Measurements from ENCODE around the gene RMC1.
"Not testable (repeated sequence)": the region's sequence is repeated elsewhere in the genome, so short reads cannot be mapped to it uniquely, and the experiment has no call there.

The RMC1 gene

DNA sequence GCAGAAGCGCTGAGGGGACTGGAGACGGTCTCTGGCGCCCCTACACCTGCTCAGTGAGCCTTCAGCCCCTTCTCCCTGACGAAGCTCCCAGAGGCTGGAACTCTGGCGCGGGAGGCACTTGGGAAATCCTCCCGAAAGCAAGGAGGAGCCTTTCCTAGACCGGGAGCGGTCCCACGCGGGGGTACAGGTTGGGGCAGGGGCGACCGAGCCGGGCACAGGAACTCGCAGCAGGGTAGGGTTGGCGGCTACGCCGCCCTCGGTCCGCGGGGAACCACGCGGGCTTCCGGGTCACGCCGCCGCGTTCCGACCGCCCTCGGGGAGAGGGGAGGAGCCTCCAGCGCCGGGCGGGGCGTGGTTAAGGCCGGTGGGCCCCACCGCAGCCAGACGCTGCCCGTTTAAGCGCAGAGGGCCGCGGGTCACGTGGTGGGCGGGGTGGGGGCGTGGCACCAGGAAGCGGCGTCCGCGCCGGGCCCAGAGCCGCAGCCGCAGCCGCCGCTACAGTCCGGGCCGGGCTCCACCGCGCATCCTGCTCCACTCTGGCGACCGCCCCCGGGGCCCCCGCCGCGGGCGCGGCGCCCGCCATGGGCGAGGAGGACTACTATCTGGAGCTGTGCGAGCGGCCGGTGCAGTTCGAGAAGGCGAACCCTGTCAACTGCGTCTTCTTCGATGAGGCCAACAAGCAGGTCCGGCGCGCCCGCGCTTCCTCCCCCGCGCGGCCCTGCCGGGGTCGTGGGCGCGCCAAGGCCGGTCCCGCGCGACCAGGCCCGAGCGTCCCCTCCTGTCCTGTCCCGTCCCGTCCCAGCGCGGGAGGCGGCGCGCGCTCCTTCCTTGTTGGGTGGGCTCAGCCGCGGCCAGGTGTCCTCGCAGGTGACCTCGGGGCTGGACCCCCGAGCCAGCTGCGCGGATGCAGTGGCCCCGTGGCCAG lies at the start of gene RMC1:
Gene RMC1, plus strand, starts transcription at position 474 of the 925 bp plus-strand sequence. Its CDS starts 108 bp downstream, at position 582.
- in situ Hi-C loops (cut with MboI; ENCODE audit: low sequenced_read_pairs), result no loop called here

DNA sequence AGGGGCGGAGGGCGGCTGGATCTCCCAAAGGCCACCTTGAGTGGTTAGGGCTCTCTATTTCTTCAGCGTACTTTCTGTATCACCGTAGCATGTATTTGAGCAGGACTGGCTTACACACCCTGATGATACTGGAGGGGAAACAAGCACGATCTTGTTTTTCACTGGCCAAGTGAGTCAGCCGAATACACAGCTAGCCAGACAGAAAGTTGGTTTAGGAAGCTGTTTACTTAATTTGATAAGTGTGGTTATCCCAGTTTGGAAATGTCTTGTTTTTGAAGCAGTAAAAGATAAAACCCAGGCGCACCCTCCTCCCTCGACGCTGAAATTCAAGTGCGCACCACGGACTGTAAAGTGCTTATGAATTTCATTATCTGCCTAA lies 49.6 kb upstream of the RMC1 start:
- in situ Hi-C loops (cut with MboI; ENCODE audit: low sequenced_read_pairs), result no loop called here

DNA sequence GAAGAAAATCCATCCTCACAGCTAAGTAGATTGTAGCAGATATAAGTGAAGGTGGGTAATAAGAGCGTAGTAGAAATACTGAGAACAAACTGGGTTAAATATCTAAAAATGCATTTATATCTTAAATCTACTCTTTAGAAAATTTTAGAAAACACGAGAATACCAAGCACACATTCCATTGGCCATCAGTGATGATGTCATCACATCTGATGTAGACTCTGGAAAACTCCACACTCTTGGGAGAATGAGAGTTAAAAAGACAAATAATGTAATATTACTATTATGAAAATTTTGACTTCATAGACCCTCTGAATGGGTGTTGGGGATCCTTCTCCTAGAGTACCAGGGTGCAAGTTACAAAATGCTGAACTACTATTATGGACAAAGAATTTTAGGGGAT lies 46.5 kb upstream of the RMC1 start:
- in situ Hi-C loops (cut with MboI; ENCODE audit: low sequenced_read_pairs), result no loop called here

DNA sequence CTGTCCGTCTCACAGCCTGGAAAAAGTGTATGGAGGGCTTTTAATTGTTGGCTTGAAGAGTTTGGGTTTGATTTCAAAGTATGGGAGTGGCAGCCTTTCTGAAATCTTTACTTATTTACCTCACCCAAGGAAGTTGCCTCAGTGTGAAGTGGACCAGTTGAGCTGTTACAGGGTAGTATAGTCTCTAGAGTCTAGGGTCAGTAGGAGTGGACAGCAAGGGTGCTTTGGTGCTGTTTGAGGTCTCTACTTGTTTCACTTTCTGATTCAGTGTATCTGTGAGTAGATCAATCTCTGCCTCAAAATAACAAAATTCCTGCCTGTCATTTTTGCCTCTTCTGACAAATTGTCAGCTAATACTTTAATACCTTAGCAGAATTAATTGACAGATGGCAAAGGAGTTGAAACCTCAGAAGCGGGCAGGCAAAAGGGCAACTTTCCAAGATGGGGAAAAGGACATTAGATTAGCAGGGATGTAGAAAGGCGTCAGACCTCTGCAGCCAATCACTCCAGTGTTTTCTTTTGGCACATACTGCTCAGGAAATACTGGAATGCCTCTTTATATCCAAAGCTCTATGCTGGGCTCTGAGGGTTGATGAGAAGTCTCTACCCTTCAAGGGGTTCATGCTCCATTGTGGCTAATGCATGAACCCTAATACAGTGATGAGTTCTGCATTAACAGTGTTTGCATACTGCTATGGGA lies 44.3 kb upstream of the RMC1 start:
- in situ Hi-C loops (cut with MboI; ENCODE audit: low sequenced_read_pairs), result no loop called here

DNA sequence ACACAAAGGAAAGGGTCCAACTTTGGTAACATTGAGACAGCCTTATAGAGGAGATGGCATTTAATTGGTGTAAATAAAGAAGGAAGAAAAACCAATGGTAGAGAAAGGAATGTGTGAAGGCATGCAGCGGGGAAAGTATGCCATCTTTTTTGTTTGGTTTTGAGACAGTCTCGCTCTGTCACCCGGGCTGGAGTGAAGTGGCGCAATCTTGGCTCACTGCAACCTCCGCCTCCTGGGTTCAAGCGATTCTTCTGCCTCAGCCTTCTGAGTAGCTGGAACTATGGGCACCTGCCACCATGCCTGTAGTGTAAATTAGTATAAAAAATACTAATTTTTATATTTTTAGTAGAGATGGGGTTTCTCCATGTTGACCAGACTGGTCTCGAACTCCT lies 43.8 kb upstream of the RMC1 start:
- in situ Hi-C loops (cut with MboI; ENCODE audit: low sequenced_read_pairs), result no loop called here

DNA sequence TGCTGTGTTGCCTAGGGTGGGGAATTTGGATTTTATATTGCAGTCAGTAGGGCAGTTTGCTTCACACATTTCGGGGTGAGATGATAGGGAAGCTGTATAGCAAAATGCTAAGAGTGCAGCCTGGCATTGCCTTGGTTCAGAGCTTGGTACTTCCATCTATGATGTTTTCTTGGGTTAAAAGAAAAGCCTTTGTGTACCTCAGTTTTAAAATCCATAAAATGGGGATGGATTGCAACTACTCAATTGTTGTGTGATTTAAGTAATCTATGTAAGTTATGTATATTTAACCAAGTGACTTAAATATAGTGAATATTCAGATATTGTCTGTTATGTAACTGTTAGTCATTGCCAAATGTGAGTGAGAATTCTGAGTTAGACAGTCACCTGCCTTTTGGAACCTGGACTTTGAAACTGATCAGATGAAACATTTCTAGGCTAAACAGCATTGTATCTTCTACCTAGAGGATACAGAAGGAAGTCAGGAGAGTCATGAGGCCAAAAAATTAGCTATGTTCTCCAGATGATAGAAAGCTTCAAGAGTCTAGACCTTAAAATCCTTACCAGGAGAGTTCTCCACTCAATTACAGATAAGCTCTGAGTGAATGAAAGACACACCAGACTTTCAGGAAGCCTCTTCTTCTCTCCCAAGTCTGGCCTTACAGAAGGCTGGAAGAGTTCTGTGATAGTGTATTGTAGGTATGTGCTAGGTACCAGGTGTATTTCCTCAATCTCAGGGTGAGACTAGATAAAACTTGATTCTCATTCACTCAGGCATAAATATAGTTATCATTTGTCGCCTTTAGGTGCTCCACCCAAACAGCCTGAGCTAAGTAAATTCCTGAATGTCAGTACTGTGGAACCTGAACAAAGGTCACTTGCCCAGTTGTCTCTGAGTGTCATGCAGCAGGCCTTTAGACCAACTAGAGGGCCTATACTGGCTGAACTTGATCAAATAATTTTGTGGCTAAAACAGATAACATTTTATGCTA lies 42.7 kb upstream of the RMC1 start:
- in situ Hi-C loops (cut with MboI; ENCODE audit: low sequenced_read_pairs), result no loop called here

DNA sequence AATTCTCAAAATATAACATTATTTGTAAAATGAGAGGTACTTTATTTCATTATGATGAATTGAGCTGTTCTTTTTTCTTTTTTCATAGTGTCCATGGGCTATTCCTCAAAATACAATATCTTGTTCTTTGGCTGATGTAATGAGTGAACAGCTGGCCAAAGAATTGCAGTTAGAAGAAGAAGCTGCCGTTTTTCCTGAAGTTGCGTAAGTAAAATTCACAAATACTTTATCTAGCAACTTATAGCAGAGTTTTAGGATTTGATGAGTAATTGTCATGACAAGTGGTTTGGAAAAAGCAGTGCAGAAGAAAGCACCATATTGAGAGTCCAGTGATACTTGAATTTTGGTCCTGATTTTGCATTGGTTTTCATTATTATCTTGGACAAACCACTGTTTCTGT lies 40.4 kb upstream of the RMC1 start:
- in situ Hi-C loops (cut with MboI; ENCODE audit: low sequenced_read_pairs), result no loop called here

DNA sequence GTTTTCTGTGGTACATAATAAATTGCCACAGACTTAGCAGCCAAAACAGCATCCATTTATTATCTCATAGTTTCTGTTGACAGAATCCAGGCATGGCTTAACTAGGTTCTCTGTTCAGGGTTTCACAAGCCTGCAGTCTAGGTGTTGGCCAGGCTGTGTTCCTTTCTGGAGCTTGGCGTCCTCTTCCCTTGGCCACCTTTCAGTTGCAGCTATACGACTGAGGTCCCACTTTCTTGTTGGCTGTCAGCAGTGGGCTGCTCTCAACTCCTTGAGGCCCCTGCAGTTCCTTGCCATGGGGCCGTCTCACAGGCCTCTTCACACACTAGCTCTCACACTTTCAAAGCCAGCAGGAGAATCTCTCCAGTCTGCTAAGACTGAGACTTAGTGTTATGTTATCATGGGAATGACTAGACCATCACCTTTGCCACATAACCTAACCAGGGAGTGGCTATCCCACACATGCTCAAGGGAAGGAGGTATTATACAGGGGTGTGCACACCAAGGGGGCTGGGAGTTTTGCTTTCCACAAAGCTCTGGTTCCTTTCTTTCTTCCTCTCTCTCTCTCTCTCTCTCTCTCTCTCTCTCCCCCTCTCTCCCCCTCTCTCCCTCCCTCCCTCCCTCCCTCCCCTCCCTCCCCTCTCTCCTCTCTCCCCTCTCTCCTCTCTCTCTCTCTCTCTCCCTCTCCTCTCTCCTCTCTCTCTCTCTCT lies 34.4 kb upstream of the RMC1 start:
- in situ Hi-C loops (cut with MboI; ENCODE audit: low sequenced_read_pairs), result no loop called here

DNA sequence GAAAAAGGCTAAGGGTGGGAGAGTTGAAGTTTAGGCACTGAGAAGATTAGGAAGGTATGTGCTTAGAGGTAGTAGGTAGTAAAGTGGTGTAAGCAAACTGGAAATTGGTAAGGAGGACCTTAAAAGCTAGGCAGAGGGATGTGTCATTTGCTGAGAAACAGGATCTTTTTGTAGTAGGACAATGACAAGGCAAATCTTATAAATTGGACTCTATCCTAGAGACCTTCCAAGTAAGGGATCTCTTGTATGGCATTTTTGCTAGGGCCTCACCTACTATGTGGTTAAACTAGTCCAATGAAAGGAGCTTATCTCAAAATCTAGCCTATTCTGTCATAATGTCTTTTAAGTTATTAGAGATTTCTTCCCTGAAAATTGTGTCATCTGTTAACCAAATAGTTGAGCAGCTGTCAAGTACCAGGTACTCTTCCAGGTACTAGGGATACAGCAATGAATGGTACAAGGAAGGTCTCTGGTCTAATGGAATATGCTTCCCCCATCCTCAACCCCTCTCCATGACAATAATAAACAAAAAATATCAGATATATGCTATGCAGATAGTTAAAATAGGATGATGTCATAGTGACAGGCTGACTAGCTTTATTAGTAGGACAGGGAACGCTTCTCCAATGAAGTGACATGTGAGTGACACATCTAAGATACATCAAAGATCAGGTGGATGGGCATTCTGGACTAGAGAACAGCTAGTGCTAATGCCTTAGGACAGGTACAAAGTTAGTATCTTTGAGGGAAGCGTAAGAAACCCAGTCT lies 32.5 kb upstream of the RMC1 start:
- in situ Hi-C loops (cut with MboI; ENCODE audit: low sequenced_read_pairs), result no loop called here

DNA sequence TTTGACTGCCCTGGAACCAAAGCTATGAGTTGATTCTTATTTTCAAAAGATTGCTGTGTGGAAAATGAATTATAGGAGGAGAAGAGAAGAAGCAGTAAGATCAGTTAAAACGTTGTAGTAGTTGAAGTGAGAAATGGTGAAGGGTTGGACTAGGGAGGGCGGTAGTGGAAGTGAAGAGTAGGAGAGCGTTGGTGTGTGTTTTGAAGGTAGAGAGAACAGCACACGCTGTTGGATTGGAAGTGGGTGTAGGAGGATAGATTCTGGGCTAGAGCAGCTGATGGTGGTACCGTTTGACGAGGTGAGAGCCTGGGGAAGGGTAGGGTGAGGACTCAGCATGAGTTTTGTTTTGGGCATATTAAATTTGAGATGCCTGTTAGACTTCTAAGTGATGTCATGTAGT lies 31.8 kb upstream of the RMC1 start:
- in situ Hi-C loops (cut with MboI; ENCODE audit: low sequenced_read_pairs), result no loop called here

DNA sequence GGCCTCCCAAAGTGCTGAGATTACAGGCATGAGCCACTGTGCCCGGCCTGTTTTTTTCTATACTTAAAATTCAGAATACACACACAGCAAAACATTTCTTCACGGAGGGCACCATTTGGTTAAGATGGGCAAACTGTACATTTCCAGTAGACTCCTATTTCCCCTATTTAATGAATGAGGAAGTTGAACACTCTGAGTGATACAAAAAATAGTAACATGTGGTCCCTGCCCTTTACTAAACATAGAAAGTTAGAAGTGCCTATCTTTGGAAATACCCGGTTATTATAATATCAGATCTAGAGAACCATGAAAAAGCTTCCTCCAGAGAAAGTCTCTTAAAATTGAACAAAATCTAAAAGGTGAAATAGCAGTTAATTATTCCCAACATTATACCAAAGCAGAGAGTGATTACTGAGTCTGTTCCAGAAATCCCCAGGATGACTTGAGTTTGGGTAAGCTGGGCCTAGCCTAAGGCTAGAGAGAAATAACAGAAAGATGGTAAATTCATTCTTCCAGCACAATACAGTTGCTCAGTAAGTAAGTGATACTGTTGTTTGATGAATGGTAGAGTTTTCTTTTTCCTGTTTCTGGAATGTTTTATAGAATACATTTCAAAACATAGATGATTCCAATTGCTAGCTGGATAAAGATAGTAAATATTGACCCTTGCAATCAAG lies 23.3 kb upstream of the RMC1 start:
- in situ Hi-C loops (cut with MboI; ENCODE audit: low sequenced_read_pairs), result no loop called here

DNA sequence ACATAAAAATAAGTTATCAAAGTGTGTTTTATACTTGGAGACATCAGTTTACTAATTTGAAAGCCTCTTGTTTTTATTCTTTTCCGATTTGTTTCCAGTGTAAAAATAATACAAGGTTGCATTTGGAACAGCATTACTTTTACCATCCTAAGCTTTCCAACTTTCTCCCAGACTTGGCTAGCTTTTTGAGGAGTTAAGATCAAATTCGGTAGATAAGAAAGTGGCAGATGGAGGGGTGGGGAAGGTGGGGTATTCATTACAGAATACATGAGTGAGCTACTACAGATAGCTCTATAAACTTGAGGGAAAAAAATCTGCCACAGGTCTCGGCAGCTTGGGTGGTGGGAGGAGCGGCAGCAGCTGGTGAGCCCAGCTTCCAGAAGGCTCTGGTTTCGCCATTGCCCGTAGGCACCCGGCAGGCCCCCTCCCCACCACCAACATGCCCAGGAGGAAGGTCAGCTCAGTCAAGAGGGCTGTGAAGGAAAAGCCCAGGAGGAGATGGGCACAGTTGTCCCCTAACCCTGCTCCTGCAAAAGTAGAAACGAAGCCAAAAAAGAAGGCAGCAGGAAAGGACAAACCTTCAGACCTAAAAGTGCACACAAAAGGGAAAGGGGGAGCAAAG lies 18.6 kb upstream of the RMC1 start:
- in situ Hi-C loops (cut with MboI; ENCODE audit: low sequenced_read_pairs), result no loop called here

DNA sequence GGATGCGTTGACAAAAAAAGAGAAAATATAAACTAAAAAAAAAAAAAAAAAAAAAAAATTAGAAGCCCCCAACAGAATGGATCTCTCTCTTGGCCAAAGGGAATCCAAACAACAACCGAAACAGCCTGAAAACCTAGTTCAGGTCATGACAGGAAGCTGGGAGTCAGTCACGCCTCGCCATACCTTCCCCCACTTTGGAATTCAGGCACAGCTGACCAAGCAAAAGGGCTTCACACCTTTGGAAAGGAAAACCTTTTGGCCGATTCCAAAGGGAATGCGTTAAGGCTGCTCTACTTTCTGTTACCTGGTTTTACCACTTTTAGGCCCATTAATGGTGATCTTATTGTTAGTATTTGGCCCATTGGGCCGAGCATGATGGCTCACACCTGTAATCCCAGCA lies 17.9 kb upstream of the RMC1 start:
- in situ Hi-C loops (cut with MboI; ENCODE audit: low sequenced_read_pairs), result no loop called here

DNA sequence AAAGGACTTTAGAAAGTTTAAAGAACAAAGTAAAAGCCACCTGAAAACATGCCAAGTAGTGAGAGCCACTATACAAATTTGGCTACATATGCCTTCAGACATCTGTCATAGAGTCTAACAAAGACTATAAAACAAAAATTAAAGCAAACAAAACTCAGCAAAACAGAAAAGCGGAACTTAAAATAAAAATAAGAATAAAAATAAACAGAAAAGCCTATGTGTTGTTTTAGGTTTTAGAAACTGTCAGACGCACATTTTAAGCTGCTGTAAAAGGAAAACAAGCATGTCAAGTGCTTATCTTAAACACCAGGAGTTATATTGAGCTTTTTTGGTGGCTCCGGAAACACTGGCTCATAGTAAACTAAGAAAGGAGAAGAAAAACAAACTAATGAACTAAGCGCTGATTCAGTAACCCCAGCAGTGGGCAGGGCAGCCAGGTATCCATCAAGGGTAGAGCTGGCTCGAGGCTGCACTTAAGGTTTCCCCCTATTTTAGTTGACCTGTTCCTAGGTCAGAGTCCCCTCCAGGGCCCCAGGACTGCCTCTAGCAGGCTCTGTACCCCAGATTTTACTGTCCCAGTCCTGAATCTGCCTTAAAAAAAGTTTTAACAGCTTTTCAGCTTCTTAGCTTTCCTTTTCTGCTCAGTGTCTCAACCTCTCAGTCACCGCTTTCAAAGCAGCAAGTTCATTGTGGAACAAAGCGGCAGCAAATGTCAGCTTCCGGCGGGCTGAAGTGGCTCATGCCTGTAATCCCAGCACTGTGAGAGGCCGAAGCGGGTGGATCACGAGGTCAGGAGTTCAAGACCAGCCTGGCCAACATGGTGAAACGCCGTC lies 15.4 kb upstream of the RMC1 start:
- in situ Hi-C loops (cut with MboI; ENCODE audit: low sequenced_read_pairs), result no loop called here

DNA sequence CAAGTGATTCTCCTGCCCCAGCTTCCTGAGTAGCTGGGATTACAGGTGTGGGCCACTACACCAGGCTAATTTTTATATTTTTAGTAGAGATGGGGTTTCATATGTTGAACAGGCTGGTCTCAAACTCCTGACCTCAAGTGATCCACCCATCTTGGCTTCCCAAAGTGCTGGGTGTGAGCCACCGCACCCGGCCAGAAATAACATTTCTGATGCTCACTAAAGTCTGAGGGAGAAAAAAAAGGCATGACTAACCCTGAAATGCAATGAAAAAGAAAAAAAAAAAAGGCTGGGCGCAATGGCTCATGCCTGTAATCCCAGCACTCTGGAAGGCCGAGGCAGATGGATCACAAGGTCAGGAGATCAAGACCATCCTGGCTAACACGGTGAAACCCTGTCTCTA lies 13.7 kb upstream of the RMC1 start:
- in situ Hi-C loops (cut with MboI; ENCODE audit: low sequenced_read_pairs), result not testable (repeated sequence)

DNA sequence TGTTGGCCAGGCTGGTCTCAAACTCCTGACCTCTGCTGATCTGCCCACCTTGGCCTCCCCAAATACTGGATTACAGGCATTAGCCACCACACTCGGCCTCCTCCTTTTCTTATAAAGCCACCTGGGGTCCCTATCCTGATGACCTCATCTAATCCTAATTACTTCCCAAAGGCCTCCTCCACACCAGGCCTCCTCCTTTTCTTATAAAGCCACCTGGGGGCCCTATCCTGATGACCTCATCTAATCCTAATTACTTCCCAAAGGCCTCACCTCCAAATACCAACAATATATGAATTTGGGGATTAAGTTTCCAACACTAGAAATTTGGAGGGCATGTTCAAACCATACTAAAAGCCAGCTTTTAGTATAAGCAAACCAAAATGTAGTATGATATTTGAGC lies 9.7 kb upstream of the RMC1 start:
- in situ Hi-C loops (cut with MboI; ENCODE audit: low sequenced_read_pairs), result no loop called here

DNA sequence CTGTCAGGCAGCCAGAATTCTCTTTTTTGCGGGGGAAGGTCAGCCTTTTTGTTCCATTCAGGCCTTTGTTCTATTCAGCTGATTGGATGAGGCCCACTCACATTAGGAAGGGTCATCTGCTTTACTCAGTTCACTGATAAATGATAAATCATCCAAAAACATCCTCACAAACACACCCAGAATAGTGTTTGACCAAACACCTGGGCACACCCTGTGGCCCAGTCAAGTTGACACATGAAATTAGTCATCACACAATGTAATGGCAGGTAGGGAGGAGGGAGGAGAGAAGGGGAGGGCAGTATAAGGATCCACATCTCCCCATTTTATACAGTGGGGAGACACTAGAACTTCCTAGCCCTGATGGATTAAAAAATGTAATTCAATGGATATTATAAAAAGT lies 8.3 kb upstream of the RMC1 start:
- in situ Hi-C loops (cut with MboI; ENCODE audit: low sequenced_read_pairs), result no loop called here
